Right lobe of liver (tissue), 6 donors: ENCODE data around the gene OGFOD3. TPM values are rescaled to one million over a fixed set of nuclear protein-coding genes. Genes with fewer than 3 reads are reported as not detected.
A peak's percentile ranks its signal among the peaks of the same experiment; 100 is the strongest.
"Not testable (repeated sequence)": the region's sequence is repeated elsewhere in the genome, so short reads cannot be mapped to it uniquely, and the experiment has no call there.

Experiments
- ATAC-seq, 4 donors: fragments of 200-7000 bp; cut with Tn5 transposase; one replicate each; pipeline ENCODE4 v1.9.1; 2020; ENCODE audit warnings: mild to moderate bottlenecking in 4 of 4, moderate library complexity in 4 of 4
- DNase-seq, 3 donors: peaks; one replicate each; pipeline ENCODE4 v3.0.0-alpha.2; 2020
- H3K27ac ChIP-seq, 3 donors: fragments of 200-600 bp; one replicate each; pipeline ENCODE4 v1.8.0; 2022
- H3K27me3 ChIP-seq, 2 donors: fragments of 200-600 bp; one replicate each; pipeline ENCODE4 v1.8.0; 2022
- H3K36me3 ChIP-seq, 4 donors: fragments of 200-600 bp; sonication (generic) in 1 of 4; one replicate each; pipeline versions ENCODE4 v1.5.1 to v1.8.0; 2017 to 2022; ENCODE audit warnings: control low read depth in 1 of 4
- H3K4me1 ChIP-seq, 4 donors: fragments of 200-600 bp; sonication (generic) in 1 of 4; one replicate each; pipeline versions ENCODE4 v1.5.1 to v1.8.0; 2017 to 2022; ENCODE audit warnings: control low read depth in 1 of 4
- H3K4me3 ChIP-seq, 3 donors: fragments of 200-600 bp; one replicate each; pipeline ENCODE4 v1.8.0; 2022
- H3K9me3 ChIP-seq, 4 donors: fragments of 200-600 bp; sonication (generic) in 1 of 4; one replicate each; pipeline versions ENCODE4 v1.5.1 to v1.8.0; 2017 to 2022; ENCODE audit warnings: control low read depth in 1 of 4
- CTCF ChIP-seq, 4 donors: fragments of 200-600 bp in 3 of 4; fragments of 450-650 bp in 1 of 4; IDR thresholded peaks; one replicate each; pipeline versions ENCODE4 v1.5.1 to v1.8.0; 2016 to 2022; ENCODE audit warnings: antibody characterized with exemption in 4 of 4, mild to moderate bottlenecking in 2 of 4
- POLR2A ChIP-seq: fragments of 450-650 bp; IDR thresholded peaks from one replicate; pipeline ENCODE4 v1.6.1; 2017; ENCODE audit warnings: antibody characterized with exemption, mild to moderate bottlenecking
- WGBS: methylation state at CpG from one replicate; pipeline ENCODE4 v1.1.6; 2018; ENCODE audit warnings: low coverage, low lambda C conversion rate; ENCODE audit not compliant: insufficient coverage; ENCODE audit errors: missing lambda C conversion rate; 5-methylcytosine and 5-hydroxymethylcytosine counted together
- intact Hi-C, 2 donors: fragments of 100-400 bp; cut with DNase I; formaldehyde crosslinking; loops; one replicate each; pipeline versions ENCODE4 v1.11.2 to v1.14.1; 2022
- total RNA-seq, 6 experiments: library from RNA; depleted of rRNA in 2 of 6; stranded (reverse); fragments of >200 nt in 2 of 6; fragmentation: NEBNext Ultra II Directional in 3 of 6; extraction: Animal tissue kit (Norgen Biotek cat#: 25700) in 3 of 6; gene quantifications; one replicate each; pipeline versions ENCODE4 v1.1.0 to v1.2.4, GENCODE V29; 2016 to 2023
- donor health status: DM: no; HTN: yes; CAD: no.
- donor health status: DM: no; HTN: no; CAD: no.
- donor health status: DM: no; HTN: no; CAD: no.
- donor health status: DM: no; HTN: yes; CAD: no.
- donor health status: DM: no; HTN: yes; CAD: no.

Gene OGFOD3
- total RNA-seq, 6 experiments from 2014 or later: 13.5 to 23.4 (median 16.2) TPM

- DNase-seq (peak in 1 of 3 donors; percentile 44), ATAC-seq (peak in 1 of 4 donors; percentile 3)
- H3K9me3 ChIP-seq: no peaks in the 10 kb centered on the region
- peaks cover 0 to 19% (median 6%) of the 10 kb centered on the region in 4 donors for H3K4me1 ChIP-seq
- 26% methylated on average over 3 of the region's 22 CpGs for WGBS
- H3K27ac ChIP-seq: peak overlapping the region in 2 of 3 donors; percentile 16 to 66
- H3K36me3 ChIP-seq: no peaks in the 10 kb centered on the region
- no peak for TF ChIP-seq CTCF (IDR thresholded peaks at IDR 0.05)
- TF ChIP-seq POLR2A: no peak
- no peak overlapping the region for H3K4me3 ChIP-seq
- no peaks in the 10 kb centered on the region for H3K27me3 ChIP-seq
- intact Hi-C loops: no loop called here
These were observed 34.2 kb downstream of the OGFOD3 start for GRCh38 chr17:82384051-82384729.

- 66% methylated on average over 8 of the region's 18 CpGs for WGBS
- peak in 1 of 3 donors; percentile 38 for DNase-seq
- intact Hi-C loops: no loop called here
These were observed 35.0 kb downstream of the OGFOD3 start for GRCh38 chr17:82383411-82383810.

GRCh38 chr17:82382933-82383255 is 35.5 kb downstream of the OGFOD3 start:
- WGBS: 50% methylated on average over 1 of the region's 11 CpGs
- intact Hi-C loops: no loop called here
- H3K9me3 ChIP-seq: no peaks in the 10 kb centered on the region
- no peaks in the 10 kb centered on the region for H3K36me3 ChIP-seq
- H3K27me3 ChIP-seq: no peaks in the 10 kb centered on the region
- peaks cover 0 to 19% (median 6%) of the 10 kb centered on the region in 4 donors for H3K4me1 ChIP-seq
- no peak overlapping the region for H3K4me3 ChIP-seq
- no peak for TF ChIP-seq POLR2A
- DNase-seq (no peak), ATAC-seq (no peak)
- no peak overlapping the region for H3K27ac ChIP-seq

More at GRCh38 chr17:82383411-82383810, 35.0 kb downstream of the OGFOD3 start:
- no peak for ATAC-seq
- peaks cover 0 to 19% (median 6%) of the 10 kb centered on the region in 4 donors for H3K4me1 ChIP-seq
- no peaks in the 10 kb centered on the region for H3K27me3 ChIP-seq
- no peaks in the 10 kb centered on the region for H3K9me3 ChIP-seq
- H3K36me3 ChIP-seq: no peaks in the 10 kb centered on the region
- H3K4me3 ChIP-seq: no peak overlapping the region
- no peak overlapping the region for H3K27ac ChIP-seq
- no peak for TF ChIP-seq CTCF (IDR thresholded peaks at IDR 0.05)
- no peak for TF ChIP-seq POLR2A

GRCh38 chr17:82382220-82382932 is 36.0 kb downstream of the OGFOD3 start:
- peak in 1 of 3 donors; percentile 17 for DNase-seq
- ATAC-seq, H3K9me3 ChIP-seq, intact Hi-C loops, H3K36me3 ChIP-seq, H3K27ac ChIP-seq, H3K27me3 ChIP-seq, H3K4me3 ChIP-seq: not testable (repeated sequence)
- 60% methylated on average over 3 of the region's 21 CpGs for WGBS
- H3K4me1 ChIP-seq: peaks cover 0 to 19% (median 6%) of the 10 kb centered on the region in 4 donors

GRCh38 chr17:82381703-82382009 is 36.7 kb downstream of the OGFOD3 start:
- H3K4me3 ChIP-seq, H3K27me3 ChIP-seq, H3K36me3 ChIP-seq, intact Hi-C loops, H3K9me3 ChIP-seq, H3K27ac ChIP-seq, ATAC-seq: not testable (repeated sequence)
- peaks cover 0 to 19% (median 6%) of the 10 kb centered on the region in 4 donors for H3K4me1 ChIP-seq
- WGBS: 0% methylated on average over 1 of the region's 10 CpGs
- peak in 1 of 3 donors; percentile 21 for DNase-seq
